GM20000 (cell line): ENCODE data around the gene MAP3K14.

Experiments
- DNase-seq: peaks from one replicate; pipeline ENCODE4 v3.0.0; 2012; ENCODE audit warnings: low spot score
- TF ChIP-seq, protein P1 (sequence below): IDR thresholded peaks from 2 replicates; pipeline ENCODE4 v1.5.1; 2012; ENCODE audit warnings: mild to moderate bottlenecking, control low read depth; ENCODE audit errors: extremely low read depth, missing control alignments

Gene MAP3K14

DNA sequence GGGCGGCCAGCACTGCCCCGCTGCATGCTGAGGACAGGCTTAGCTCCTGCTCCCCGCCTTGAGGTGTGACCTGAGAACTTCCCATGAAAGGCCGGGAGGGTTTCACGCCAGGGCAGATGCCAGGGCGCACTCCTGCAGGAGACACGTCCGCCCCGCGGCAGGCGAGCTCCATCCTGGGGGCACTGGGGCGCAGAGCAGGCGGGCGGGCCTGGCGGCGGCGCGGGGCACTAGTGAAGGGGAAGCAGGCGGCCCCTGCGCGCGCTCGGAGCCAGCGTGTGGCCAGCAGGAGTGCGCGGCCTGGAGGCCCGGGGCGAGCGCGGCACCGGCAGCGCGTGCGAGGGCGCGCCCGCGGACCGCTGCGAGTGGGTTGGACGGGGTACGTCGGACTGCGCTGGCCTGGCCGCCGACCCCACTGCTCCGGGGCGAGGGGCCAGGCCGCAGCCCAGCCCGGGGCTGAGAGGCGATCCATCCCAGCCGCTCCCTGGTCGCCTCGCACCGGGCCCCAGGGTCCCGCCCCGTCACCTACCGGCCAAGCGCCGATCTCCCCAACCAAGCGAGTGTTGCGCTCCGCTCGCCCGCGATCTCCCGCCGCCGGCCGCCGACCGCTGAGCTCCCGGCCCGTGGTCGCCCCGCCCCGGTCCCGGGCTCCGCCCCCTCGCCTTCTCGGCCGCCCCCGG lies at the start of gene MAP3K14:
Gene MAP3K14 (minus strand): TSS at position 587 of the 677 bp plus-strand sequence. CDS start 26,275 bp downstream, outside the sequence.
- DNase-seq = no peak
- TF ChIP-seq, protein P1, sequence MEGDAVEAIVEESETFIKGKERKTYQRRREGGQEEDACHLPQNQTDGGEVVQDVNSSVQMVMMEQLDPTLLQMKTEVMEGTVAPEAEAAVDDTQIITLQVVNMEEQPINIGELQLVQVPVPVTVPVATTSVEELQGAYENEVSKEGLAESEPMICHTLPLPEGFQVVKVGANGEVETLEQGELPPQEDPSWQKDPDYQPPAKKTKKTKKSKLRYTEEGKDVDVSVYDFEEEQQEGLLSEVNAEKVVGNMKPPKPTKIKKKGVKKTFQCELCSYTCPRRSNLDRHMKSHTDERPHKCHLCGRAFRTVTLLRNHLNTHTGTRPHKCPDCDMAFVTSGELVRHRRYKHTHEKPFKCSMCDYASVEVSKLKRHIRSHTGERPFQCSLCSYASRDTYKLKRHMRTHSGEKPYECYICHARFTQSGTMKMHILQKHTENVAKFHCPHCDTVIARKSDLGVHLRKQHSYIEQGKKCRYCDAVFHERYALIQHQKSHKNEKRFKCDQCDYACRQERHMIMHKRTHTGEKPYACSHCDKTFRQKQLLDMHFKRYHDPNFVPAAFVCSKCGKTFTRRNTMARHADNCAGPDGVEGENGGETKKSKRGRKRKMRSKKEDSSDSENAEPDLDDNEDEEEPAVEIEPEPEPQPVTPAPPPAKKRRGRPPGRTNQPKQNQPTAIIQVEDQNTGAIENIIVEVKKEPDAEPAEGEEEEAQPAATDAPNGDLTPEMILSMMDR = peak; percentile 20

DNA sequence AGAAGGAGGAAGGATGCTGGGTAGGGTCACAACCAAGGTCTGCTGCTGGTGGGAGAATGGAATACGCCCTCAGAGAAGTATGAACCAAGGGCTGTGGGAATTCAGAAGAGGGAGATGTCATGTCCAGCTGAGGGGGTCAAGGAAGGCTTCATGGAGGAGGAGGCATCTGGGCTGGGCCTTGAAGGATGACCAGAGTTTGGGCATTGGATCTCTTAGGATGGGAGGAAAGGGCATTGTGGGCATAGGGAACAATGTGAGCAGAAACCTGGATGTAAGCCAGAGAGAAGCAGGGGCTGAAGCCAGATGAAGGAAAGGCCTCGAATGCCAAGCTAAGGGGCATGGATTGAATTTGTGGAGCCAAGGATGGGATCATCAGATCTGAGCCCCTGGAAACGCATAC lies 49.2 kb upstream of the MAP3K14 start:
- DNase-seq = no peak
- TF ChIP-seq, protein P1 = no peak

DNA sequence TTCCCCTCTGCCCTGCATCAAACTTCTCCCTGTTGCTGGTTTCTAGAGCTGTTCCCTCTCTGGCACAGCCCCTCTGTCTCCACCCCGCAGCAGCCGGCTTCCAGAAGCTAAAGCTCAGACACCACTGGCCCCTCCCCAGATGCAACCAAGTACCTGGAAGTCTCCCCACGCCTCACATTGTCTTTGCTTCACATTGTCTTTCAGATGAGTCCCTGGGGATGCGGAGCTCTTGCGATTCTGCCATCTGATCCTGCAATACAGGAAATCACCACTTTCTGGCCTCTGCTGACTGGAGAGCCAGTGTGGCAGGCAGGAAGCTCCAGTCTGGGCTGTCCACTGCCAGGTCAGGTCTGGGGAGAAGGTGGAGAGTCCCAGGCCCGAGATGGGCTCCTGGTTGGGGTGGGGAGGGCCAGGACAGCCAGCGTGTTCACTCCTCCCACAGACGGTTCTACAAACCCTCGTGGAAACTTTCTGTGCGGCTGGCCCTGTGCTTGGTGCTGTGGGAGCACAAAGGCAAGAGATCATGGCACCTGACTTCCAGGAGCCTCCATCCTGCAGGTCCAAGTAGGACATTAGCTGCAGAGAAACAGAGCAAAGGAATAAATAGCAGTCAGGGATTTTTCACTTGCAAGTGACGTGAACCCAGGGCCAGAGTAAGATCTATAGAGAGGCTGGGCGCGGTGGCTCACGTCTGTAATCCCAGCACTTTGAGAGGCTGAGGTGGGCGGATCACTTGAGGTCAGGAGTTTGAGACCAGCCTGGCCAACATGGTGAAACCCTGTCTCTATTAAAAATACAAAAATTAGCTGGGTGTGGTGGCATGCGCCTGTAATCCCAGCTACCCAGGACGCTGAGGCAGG lies 47.9 kb upstream of the MAP3K14 start:
- no peak for DNase-seq
- TF ChIP-seq, protein P1 = no peak

DNA sequence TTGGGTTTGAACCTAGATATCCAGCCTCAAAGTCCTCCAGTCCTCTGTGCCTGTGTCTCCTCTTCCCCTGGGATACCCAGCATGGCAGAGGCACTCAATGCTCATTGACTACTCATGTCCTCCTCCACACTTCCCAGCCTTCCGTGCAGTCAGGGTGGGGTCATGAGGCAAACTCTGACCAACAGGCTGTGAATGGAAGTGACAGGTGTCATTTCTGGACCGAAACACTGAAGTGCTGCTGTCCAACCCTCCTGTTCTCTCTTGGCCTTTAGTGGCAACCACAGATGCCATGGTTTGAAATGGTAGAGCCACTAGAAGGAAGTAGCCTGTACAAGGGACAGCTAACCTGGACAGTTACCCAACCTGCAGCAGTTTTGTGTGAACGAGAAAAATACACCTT lies 46.7 kb upstream of the MAP3K14 start:
- TF ChIP-seq, protein P1 = no peak

DNA sequence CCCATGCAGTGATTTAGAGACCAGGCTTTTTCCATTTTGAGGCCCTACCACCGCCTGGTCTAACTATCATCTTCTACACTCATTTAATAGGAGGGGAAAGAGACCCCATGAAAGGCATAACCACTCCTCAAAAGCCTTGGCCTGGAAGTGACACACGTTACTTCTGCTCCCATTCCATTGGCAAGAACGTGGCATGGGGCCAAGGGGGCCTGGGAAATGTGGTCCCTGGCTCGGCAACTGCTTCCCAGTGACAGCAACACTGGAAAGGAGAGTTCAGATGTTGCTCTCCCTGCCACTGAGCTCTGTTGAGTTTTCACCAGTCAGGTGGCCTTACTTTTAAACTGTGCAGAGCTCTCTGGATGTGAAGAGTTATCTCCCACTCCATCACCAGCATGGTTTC lies 45.2 kb upstream of the MAP3K14 start:
- DNase-seq = no peak
- TF ChIP-seq, protein P1 = no peak

More for the DNA sequence above, 46.7 kb upstream of the MAP3K14 start:
- no peak for DNase-seq

DNA sequence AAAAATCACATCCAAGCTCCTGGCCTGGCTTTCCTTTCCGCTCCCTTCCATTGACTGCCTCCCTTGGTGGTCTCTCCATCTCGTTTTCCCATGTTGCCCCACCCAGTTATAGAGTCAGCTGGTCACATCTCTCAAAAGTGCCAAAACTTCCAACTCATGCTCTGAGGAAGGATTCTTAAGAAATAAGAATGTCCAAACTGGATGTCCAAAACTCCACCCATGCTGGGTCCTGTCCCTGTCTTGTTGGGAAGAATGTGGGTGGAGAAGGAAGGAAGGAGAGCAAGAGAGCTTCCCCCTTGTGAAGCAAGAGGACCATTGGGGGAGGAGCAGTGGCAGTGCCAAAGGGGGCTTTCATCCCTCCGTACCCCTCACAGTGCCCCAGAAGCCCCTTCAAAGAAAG lies 44.6 kb upstream of the MAP3K14 start:
- TF ChIP-seq, protein P1 = no peak
- DNase-seq = no peak

DNA sequence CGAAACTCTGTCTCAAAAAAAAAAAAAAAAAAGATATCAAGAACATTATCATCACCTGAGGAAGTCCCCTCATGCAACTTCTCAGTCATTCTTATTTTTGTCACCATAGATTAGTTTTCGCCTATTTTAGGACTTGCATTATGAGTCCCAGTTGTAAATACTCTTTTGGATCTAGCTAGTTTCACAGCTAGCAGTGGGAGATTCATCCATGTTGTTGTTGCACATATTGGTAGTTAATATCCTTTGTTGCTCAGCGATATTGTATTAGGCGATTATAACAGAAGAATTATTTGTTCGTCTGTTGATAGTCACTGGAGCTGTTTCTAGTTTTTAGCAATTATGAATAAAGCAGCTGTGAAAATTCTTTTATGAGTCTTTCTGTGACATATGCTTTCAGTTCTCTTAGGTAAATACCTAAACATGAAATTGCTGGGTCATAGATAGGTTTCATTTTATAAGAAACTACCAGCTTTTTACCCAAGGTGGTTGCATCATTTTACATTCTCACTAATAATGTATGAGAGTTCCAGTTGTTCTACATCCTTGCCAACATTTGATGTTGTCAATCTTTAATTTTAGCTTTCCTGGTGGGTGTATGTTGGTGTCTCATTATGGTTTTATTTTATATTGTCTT lies 40.7 kb upstream of the MAP3K14 start:
- TF ChIP-seq, protein P1 = no peak

More for the DNA sequence above, 40.7 kb upstream of the MAP3K14 start:
- DNase-seq = peak; percentile 50
